ENCODE data around the gene F13A1.

The F13A1 gene

DNA sequence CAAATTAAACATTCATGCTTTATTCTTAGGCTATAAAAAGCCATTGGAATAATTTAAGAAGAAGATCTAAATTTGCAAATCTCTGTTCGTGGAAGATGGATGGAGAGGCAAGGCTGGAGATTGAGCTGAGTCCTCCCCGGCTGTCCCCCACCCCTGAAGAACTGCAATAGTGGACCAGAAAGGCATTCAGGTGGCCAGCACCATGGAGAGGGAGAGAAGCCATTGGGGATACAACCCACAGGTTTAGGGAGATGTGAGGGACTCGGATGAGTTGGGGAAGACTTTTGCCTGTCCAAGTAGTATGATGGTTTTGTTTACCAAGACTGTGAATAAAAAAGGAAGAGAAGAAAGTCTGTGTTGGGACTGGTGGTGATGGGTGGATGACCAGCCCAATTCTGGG, 120.8 kb downstream of the F13A1 start:
- FAIRE-seq = no peak
- no peak for DNase-seq (ENCODE audit: insufficient read length, low spot score)

DNA sequence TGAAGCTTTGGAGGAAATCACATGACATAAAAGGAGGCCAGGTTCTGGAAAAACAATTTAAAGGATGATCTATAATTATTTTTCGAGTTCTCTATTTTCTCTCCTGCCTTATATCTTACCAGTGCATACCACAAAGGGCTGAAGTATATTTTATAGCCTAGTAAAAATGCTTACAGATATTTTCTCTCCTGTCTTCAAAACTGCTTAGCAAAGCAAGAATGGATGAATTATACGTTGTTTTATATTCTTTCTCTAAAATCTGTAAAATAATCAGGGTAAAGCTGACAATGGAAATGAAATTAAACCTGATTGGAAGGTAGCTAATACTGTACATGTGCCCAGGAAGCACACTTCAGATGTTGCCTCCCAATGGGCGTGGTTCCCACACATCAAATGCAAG, 123.7 kb downstream of the F13A1 start:
- no peak for FAIRE-seq
- DNase-seq (ENCODE audit: insufficient read length, low spot score) = no peak

- DNase-seq (ENCODE audit: insufficient read length, low spot score) = no peak
- FAIRE-seq = no peak
Measured at GRCh38 chr6:6195080-6195479, 125.4 kb downstream of the F13A1 start.

- DNase-seq (ENCODE audit: insufficient read length, low spot score) = no peak
- FAIRE-seq = no peak
Measured at GRCh38 chr6:6193221-6193745, 127.2 kb downstream of the F13A1 start.

DNA sequence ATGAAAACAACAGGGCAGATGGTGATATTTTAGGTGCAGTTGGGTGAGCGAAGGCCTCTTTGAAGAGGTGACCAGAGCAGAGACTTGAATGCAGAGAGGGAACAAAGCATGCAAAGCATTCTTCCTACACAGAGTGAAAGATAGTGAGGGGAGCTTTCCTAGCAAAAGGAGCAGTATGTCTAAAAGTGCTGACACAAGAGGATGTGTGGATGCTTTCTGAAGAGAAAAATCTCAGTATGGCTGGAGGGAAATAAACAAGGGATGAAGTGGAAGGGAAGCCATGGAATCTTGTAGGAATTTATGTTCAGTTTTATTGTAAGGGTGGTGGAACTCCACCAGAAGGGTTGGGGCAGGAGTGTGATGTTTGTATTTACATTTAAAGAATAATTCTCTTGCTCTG, 128.6 kb downstream of the F13A1 start:
- FAIRE-seq (no peak), DNase-seq (ENCODE audit: insufficient read length, low spot score) (no peak)

GRCh38 chr6:6191476-6191875, 129.0 kb downstream of the F13A1 start:
- no peak for FAIRE-seq
- no peak for DNase-seq (ENCODE audit: insufficient read length, low spot score)

- no peak for FAIRE-seq
- no peak for DNase-seq (ENCODE audit: insufficient read length, low spot score)
Measured at GRCh38 chr6:6180684-6181083, 139.8 kb downstream of the F13A1 start.

DNA sequence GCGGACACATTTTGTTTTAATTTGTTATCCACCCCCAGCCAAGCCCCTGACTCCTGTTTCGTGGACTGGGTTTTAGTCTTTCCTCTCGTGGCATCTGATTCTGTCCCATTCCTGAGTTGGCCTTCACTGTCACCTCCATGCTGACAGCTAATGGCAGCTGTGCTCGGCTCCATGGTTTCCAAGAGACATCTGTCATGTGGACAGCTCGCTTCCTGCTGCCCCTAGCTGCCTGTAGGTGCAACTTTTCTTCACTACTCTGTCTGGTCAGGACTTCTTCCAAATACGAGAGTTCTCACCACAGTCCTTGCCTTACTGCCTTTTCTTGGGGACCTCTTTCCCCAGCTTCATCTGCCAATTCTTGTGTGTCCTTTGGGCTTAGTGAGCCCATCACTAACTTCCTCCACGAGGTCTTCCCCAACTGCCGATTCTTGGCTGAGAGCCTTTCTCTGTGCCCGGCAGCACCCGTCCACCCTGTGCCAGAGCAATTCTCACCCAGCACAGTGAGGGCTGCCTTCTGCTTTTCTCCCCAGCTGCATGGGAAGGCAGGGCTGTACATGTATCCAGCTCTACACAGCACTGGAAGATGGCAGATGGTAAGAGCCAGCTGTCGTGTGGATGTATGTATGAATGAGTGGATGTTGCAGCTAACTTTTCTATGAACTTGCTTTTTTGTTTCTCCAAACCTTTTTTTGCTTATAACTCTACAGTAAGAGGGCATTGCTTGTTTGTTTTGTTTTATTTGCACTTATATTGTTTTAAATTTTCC, 140.4 kb downstream of the F13A1 start:
- FAIRE-seq (no peak), DNase-seq (ENCODE audit: insufficient read length, low spot score) (no peak)

DNA sequence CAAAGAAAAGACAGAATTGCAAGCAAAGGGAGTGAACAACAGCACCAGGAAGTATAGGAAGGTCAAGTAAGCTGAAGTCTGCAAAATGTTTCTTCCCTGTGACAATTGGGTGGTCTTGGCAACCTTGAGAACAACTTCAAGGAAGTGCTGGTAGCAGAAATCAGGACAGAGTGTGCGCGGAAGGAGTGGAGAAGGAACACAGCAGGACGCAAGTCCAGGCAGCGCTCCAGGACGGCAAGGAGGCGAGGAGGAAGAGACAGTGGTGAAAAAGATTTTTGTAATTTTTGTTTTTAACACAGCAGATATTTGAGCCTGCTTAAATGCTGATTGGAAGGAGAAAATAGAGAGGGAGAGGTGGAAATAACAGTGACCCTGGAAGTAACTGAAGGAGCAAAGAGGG, 141.7 kb downstream of the F13A1 start:
- no peak for FAIRE-seq

DNA sequence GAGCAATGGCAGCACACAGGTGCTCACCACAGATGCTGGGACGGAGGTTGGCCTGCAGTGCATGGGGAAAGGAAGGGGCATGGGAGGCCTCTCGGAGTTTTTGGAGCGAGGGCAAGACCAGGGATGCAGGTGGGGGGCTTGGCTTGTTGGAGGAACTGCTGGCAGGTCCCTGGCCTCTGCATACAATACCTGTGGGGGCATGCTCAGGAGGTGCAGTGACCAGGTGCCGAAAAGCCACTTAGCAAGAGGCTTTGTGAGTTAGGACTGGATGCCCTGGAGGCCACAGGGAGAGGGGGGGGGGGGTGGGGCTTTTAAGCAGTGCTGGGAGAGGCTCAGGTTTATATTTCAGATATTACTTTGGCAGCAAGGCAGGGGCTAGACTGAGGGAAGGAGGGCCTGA, 142.7 kb downstream of the F13A1 start:
- DNase-seq (ENCODE audit: insufficient read length, low spot score) = no peak
- no peak for FAIRE-seq

More for the DNA sequence above, 141.7 kb downstream of the F13A1 start:
- no peak for DNase-seq (ENCODE audit: insufficient read length, low spot score)

- FAIRE-seq (no peak), DNase-seq (ENCODE audit: insufficient read length, low spot score) (no peak)
Measured at GRCh38 chr6:6176586-6177228, 143.8 kb downstream of the F13A1 start.

- no peak for FAIRE-seq
- DNase-seq (ENCODE audit: insufficient read length, low spot score) = no peak
Measured at GRCh38 chr6:6176127-6176526, 144.3 kb downstream of the F13A1 start.

DNA sequence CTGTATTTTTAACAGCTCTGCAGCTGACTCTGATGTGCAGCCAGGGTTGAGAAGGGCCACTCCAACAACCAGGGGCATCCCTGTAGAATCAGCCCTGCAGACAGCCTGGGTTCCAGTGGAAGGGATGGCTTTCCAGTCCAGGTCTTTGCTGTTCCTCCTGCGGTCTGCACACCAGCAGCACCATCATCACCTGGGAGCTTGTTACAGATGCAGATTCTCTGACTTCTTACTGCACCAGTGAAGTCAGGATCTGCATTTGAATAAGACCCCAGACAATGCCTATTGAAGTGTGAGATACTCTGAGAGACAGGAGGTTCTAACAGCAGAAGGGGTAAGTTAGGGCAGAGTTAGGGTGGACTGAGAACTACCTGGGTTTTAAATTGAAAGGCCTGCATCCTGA, 151.3 kb downstream of the F13A1 start:
- no peak for DNase-seq (ENCODE audit: insufficient read length, low spot score)
- FAIRE-seq = no peak

- DNase-seq (ENCODE audit: insufficient read length, low spot score) = no peak
- FAIRE-seq = no peak
Measured at GRCh38 chr6:6166064-6166463, 154.4 kb downstream of the F13A1 start.

- no peak for DNase-seq (ENCODE audit: insufficient read length, low spot score)
Measured at GRCh38 chr6:6164367-6164766, 156.1 kb downstream of the F13A1 start.

DNA sequence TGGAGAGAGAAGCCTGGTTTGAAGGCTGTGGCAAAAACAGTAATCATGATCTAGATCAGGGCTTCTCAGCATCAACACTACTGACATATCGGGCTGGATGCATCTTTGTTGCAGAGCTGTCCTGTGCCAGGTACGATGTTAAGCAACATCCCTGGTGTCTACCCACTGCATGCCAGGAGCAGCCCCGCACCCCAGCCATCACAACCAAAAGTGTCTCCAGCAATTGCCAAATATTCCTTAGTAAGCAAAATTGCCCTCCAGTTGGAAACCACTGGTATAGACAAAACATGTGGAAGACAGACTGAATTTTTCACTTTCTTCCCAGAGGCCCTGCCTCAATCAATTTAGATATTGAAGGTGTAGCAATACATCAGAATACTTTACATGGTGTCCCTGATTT, 166.1 kb downstream of the F13A1 start:
- DNase-seq (ENCODE audit: insufficient read length, low spot score) (no peak), FAIRE-seq (no peak)

More at GRCh38 chr6:6164367-6164766, 156.1 kb downstream of the F13A1 start:
- FAIRE-seq = no peak

- DNase-seq (ENCODE audit: insufficient read length, low spot score) = no peak
- FAIRE-seq = no peak
Measured at GRCh38 chr6:6152060-6152459, 168.4 kb downstream of the F13A1 start.

DNA sequence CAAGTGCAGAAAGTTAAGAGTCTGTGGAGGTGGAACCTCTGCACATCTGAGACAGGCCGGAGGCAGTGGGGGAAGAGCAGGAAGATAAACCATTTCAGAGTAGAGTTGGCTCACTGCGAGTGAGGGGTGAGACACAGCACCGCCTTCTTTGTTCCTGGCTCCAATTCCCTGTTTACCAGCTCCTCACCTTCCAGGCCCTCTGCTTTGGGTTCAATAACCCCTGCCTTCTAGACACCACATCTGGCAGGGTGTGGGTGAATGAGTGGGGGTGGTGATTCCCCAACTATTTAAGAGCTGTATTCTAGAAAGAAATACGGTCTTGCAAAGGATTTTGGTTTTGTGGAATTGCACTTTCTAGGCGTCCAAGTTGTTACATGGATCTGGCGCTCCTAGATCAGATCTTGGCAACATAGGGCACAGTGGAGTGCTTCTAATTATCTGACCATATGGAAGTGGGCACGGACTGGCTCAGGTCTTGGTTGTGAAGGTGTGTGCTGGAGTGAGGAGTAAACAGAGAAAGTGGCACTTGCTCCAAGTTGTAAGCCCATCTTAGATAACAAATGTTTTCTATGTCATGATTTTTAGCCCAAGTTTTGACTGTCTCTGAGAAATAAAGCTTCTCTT, 172.2 kb downstream of the F13A1 start:
- no peak for FAIRE-seq

DNA sequence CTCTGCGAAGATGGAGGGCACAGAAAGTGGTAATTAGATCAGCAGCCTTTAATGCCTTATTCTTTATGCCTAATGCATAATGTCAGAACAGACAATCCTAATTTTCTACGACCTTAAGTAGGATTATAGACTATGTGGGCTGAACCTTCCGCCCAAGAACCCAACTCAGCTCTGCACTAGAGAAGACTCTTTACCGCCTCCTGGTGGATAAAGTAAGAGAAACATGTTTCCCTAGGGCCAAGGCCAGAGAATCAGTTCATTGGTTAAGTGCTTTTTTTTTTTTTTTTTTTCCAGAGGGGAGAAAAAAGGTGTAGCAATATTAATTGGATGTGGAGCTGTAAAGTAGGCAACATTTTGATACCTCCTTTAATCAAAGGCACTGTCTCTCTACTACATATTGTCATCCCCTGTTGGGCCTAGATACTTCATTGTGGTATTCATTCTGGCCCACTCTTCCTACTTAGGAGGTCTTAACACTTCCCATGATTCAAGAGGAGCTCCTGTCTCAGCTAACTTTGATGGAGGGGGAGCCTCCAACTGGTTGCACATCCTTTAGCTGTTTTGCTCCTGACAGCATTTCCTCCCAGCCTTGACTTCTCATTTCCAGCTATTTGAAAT, 188.9 kb downstream of the F13A1 start:
- no peak for DNase-seq (ENCODE audit: insufficient read length, low spot score)

More for the DNA sequence above, 172.2 kb downstream of the F13A1 start:
- no peak for DNase-seq (ENCODE audit: insufficient read length, low spot score)

GRCh38 chr6:6125495-6125894, 195.0 kb downstream of the F13A1 start:
- DNase-seq (ENCODE audit: insufficient read length, low spot score) (no peak), FAIRE-seq (no peak)

More for the DNA sequence above, 188.9 kb downstream of the F13A1 start:
- no peak for FAIRE-seq

- DNase-seq (ENCODE audit: insufficient read length, low spot score) (no peak), FAIRE-seq (no peak)
Measured at GRCh38 chr6:6123803-6124202, 196.7 kb downstream of the F13A1 start.

Data from HTR-8/SVneo (cell line).